WTC11 (cell line): ENCODE results near the gene IFT88. TPM values are rescaled to one million over a fixed set of nuclear protein-coding genes. Genes with fewer than 3 reads are reported as not detected.

Experiments used
- ATAC-seq: fragments of 200-7000 bp; cut with Tn5 transposase; 2 replicates; pipeline ENCODE4 v1.10.0; 2021; ENCODE audit warnings: mild to moderate bottlenecking, moderate library complexity
- CTCF ChIA-PET: fragments of 300-600 bp; sonication (Branson Sonifier 250); formaldehyde crosslinking; loops from one replicate; lab custom pipeline; 2021; ENCODE audit warnings: antibody characterized with exemption; lab: Charles Lee
- POLR2A ChIA-PET: fragments of 350-600 bp; sonication (Branson Sonifier 250); formaldehyde crosslinking; loops from one replicate; lab custom pipeline; 2021; ENCODE audit warnings: antibody characterized with exemption; lab: Charles Lee
- DNase-seq: peaks from one replicate; pipeline ENCODE4 v3.0.0; 2021; ENCODE audit warnings: low spot score
- H3K27ac Mint-ChIP-seq: 2 replicates; pipeline ENCODE4 v1.8.0; 2021; ENCODE audit warnings: mixed read lengths
- H3K27me3 Mint-ChIP-seq: 2 replicates; pipeline ENCODE4 v1.8.0; 2021; ENCODE audit warnings: low read depth, mild to moderate bottlenecking, moderate library complexity, mixed read lengths
- H3K36me3 Mint-ChIP-seq: 2 replicates; pipeline ENCODE4 v1.8.0; 2021; ENCODE audit warnings: mixed read lengths
- H3K4me1 Mint-ChIP-seq: 2 replicates; pipeline ENCODE4 v1.8.0; 2022; ENCODE audit warnings: mixed read lengths
- H3K4me3 Mint-ChIP-seq: 2 replicates; pipeline ENCODE4 v1.8.0; 2021; ENCODE audit warnings: mild to moderate bottlenecking, moderate library complexity, mixed read lengths
- H3K9me3 Mint-ChIP-seq: 2 replicates; pipeline ENCODE4 v1.8.0; 2021; ENCODE audit warnings: mixed read lengths
- AR ChIP-seq: fragments of 250-450 bp; sonication (Bioruptor Pico); IDR thresholded peaks from 2 replicates; pipeline ENCODE4 v1.9.0; 2021; ENCODE audit warnings: mild to moderate bottlenecking
- ATF2 ChIP-seq: sonication (generic); formaldehyde crosslinking; IDR thresholded peaks from 2 replicates; pipeline ENCODE4 v1.8.1; 2022; ENCODE audit warnings: low read depth, missing genetic modification reagents, borderline replicate concordance
- E2F1 ChIP-seq: sonication (generic); formaldehyde crosslinking; IDR thresholded peaks from 2 replicates; pipeline ENCODE4 v1.8.0; 2022; ENCODE audit warnings: mild to moderate bottlenecking, missing genetic modification reagents
- E2F4 ChIP-seq: sonication (generic); formaldehyde crosslinking; IDR thresholded peaks from 2 replicates; pipeline ENCODE4 v1.8.1; 2022; ENCODE audit warnings: low read depth, mild to moderate bottlenecking, moderate library complexity, missing genetic modification reagents, borderline replicate concordance
- E2F5 ChIP-seq: sonication (generic); formaldehyde crosslinking; IDR thresholded peaks from 2 replicates; pipeline ENCODE4 v1.8.1; 2022; ENCODE audit warnings: mild to moderate bottlenecking, moderate library complexity, missing genetic modification reagents
- ETV6 ChIP-seq: sonication (generic); formaldehyde crosslinking; IDR thresholded peaks from 2 replicates; pipeline ENCODE4 v1.8.1; 2022; ENCODE audit warnings: mild to moderate bottlenecking, missing genetic modification reagents
- FOXJ3 ChIP-seq: sonication (generic); formaldehyde crosslinking; IDR thresholded peaks from 2 replicates; pipeline ENCODE4 v1.9.0; 2021; ENCODE audit warnings: missing genetic modification reagents, mild to moderate bottlenecking, borderline replicate concordance
- FOXK1 ChIP-seq: sonication (generic); formaldehyde crosslinking; IDR thresholded peaks from 2 replicates; pipeline ENCODE4 v1.8.0; 2022; ENCODE audit warnings: mild to moderate bottlenecking, moderate library complexity, missing genetic modification reagents
- FOXP1 ChIP-seq: sonication (generic); formaldehyde crosslinking; IDR thresholded peaks from 2 replicates; pipeline ENCODE4 v1.8.0; 2022; ENCODE audit warnings: missing genetic modification reagents, mild to moderate bottlenecking, moderate library complexity, borderline replicate concordance
- GRHL2 ChIP-seq: fragments of 250-450 bp; sonication (Bioruptor Pico); IDR thresholded peaks from 2 replicates; pipeline ENCODE4 v1.8.0; 2022; ENCODE audit warnings: mild to moderate bottlenecking, moderate library complexity; ENCODE audit not compliant: insufficient replicate concordance, severe bottlenecking
- HMGA2 ChIP-seq: fragments of 250-450 bp; sonication (Bioruptor Pico); IDR thresholded peaks from 2 replicates; pipeline ENCODE4 v1.4.0; 2021; ENCODE audit warnings: mild to moderate bottlenecking, moderate library complexity
- MYBL2 ChIP-seq: sonication (generic); formaldehyde crosslinking; IDR thresholded peaks from 2 replicates; pipeline ENCODE4 v1.8.1; 2023; ENCODE audit warnings: mild to moderate bottlenecking, moderate library complexity, missing genetic modification reagents
- NFE2L1 ChIP-seq: sonication (generic); formaldehyde crosslinking; IDR thresholded peaks from 2 replicates; pipeline ENCODE4 v1.8.1; 2023; ENCODE audit warnings: missing genetic modification reagents
- NR3C1 ChIP-seq: sonication (generic); formaldehyde crosslinking; conservative IDR thresholded peaks from 2 replicates; pipeline ENCODE4 v1.8.1; 2023; ENCODE audit warnings: low read depth, mild to moderate bottlenecking, missing genetic modification reagents
- RELA ChIP-seq: sonication (generic); formaldehyde crosslinking; IDR thresholded peaks from 2 replicates; pipeline ENCODE4 v1.8.1; 2022; ENCODE audit warnings: missing genetic modification reagents, mild to moderate bottlenecking, borderline replicate concordance
- SP1 ChIP-seq: sonication (generic); formaldehyde crosslinking; conservative IDR thresholded peaks from 2 replicates; pipeline ENCODE4 v1.8.1; 2022; ENCODE audit warnings: missing genetic modification reagents
- TEAD1 ChIP-seq: sonication (generic); formaldehyde crosslinking; IDR thresholded peaks from 2 replicates; pipeline ENCODE4 v1.8.0; 2022; ENCODE audit warnings: mild to moderate bottlenecking, missing genetic modification reagents
- USF2 ChIP-seq: sonication (generic); formaldehyde crosslinking; IDR thresholded peaks from 2 replicates; pipeline ENCODE4 v1.8.1; 2023; ENCODE audit warnings: mild to moderate bottlenecking, missing genetic modification reagents, moderate library complexity
- ZNF121 ChIP-seq: sonication (generic); formaldehyde crosslinking; IDR thresholded peaks from 2 replicates; pipeline ENCODE4 v1.8.0; 2023; ENCODE audit warnings: missing genetic modification reagents
- ZNF281 ChIP-seq: sonication (generic); formaldehyde crosslinking; IDR thresholded peaks from 2 replicates; pipeline ENCODE4 v1.8.0; 2023; ENCODE audit warnings: mild to moderate bottlenecking, missing genetic modification reagents
- ZSCAN18 ChIP-seq: fragments of 250-450 bp; sonication (Bioruptor Pico); IDR thresholded peaks from 2 replicates; pipeline ENCODE4 v2.1.2; 2022; ENCODE audit warnings: mild to moderate bottlenecking, moderate library complexity
- total RNA-seq: library from RNA; stranded (reverse); gene quantifications from 3 replicates; pipeline ENCODE4 v1.2.3, GENCODE V29; 2021

The IFT88 gene
- total RNA-seq, 1 experiment from 2014 or later = 6.5 TPM

GRCh38 chr13:20654156-20654555 lies 87.2 kb downstream of the IFT88 start:
- ChIA-PET CTCF (no interaction called here), POLR2A (no interaction called here)
- no peak for ATAC-seq

GRCh38 chr13:20658451-20659040 lies 91.6 kb downstream of the IFT88 start:
- ATAC-seq = no peak
- POLR2A ChIA-PET = no interaction called here
- Mint-ChIP-seq H3K27me3 (no peaks in the 10 kb centered on the region), H3K9me3 (no peaks in the 10 kb centered on the region)
- no peak for DNase-seq
- TF ChIP-seq E2F1 (CRISPR knock-in tag) = no peak
- no peak for TF ChIP-seq SP1 (CRISPR knock-in tag)
- TF ChIP-seq ATF2 (CRISPR knock-in tag) = no peak
- TF ChIP-seq USF2 (CRISPR knock-in tag) = no peak
- no peak for TF ChIP-seq AR (CRISPR knock-in tag)
- TF ChIP-seq RELA (CRISPR knock-in tag) = no peak
- TF ChIP-seq FOXK1 (CRISPR knock-in tag) = no peak
- TF ChIP-seq ZNF281 (CRISPR knock-in tag) = no peak
- no peak for TF ChIP-seq ZNF121 (CRISPR knock-in tag)
- TF ChIP-seq E2F5 (CRISPR knock-in tag) = no peak
- TF ChIP-seq, all 79 proteins: peak for 0
- CTCF ChIA-PET = no interaction called here
- H3K4me1 Mint-ChIP-seq = no peaks in the 10 kb centered on the region
- no peaks in the 10 kb centered on the region for H3K36me3 Mint-ChIP-seq
- H3K27ac Mint-ChIP-seq = no peak overlapping the region
- H3K4me3 Mint-ChIP-seq = no peak overlapping the region

More at GRCh38 chr13:20654156-20654555, 87.2 kb downstream of the IFT88 start:
- H3K4me3 Mint-ChIP-seq = no peak overlapping the region
- TF ChIP-seq GRHL2 (no peak), ETV6 (no peak), MYBL2 (no peak), FOXJ3 (CRISPR knock-in tag) (no peak), E2F1 (CRISPR knock-in tag) (no peak), ZSCAN18 (no peak), NFE2L1 (CRISPR knock-in tag) (no peak), E2F4 (CRISPR knock-in tag) (no peak), FOXP1 (CRISPR knock-in tag) (no peak), TEAD1 (no peak), NR3C1 (CRISPR knock-in tag) (no peak), HMGA2 (no peak)
- no peaks in the 10 kb centered on the region for H3K4me1 Mint-ChIP-seq
- no peak overlapping the region for H3K27ac Mint-ChIP-seq
- H3K9me3 Mint-ChIP-seq = no peaks in the 10 kb centered on the region
- H3K27me3 Mint-ChIP-seq = no peaks in the 10 kb centered on the region
- no peaks in the 10 kb centered on the region for H3K36me3 Mint-ChIP-seq
- no peak for DNase-seq
